HG03039 (cell line): ENCODE measurements around the gene KPNB1.

Experiments used
- ATAC-seq: cut with Tn5 transposase; IDR thresholded peaks from one replicate; pipeline ENCODE4 v1.9.1; 2021; ENCODE audit warnings: mild to moderate bottlenecking, moderate library complexity; ENCODE audit not compliant: unreplicated experiment

The KPNB1 gene

GRCh38 chr17:47636273-47637030, 13.3 kb upstream of the KPNB1 start:
- no peak for ATAC-seq

GRCh38 chr17:47638903-47639302, 10.8 kb upstream of the KPNB1 start:
- ATAC-seq: no peak

- ATAC-seq: no peak
Measured at GRCh38 chr17:47640076-47640475, 9.6 kb upstream of the KPNB1 start.

- no peak for ATAC-seq
Measured at GRCh38 chr17:47641202-47641601, 8.5 kb upstream of the KPNB1 start.

- no peak for ATAC-seq
Measured at GRCh38 chr17:47643116-47643515, 6.6 kb upstream of the KPNB1 start.

- ATAC-seq: no peak
Measured at GRCh38 chr17:47644324-47644723, 5.4 kb upstream of the KPNB1 start.

GRCh38 chr17:47649972-47650524, 329 bp downstream of the KPNB1 start:
- ATAC-seq: no peak

DNA sequence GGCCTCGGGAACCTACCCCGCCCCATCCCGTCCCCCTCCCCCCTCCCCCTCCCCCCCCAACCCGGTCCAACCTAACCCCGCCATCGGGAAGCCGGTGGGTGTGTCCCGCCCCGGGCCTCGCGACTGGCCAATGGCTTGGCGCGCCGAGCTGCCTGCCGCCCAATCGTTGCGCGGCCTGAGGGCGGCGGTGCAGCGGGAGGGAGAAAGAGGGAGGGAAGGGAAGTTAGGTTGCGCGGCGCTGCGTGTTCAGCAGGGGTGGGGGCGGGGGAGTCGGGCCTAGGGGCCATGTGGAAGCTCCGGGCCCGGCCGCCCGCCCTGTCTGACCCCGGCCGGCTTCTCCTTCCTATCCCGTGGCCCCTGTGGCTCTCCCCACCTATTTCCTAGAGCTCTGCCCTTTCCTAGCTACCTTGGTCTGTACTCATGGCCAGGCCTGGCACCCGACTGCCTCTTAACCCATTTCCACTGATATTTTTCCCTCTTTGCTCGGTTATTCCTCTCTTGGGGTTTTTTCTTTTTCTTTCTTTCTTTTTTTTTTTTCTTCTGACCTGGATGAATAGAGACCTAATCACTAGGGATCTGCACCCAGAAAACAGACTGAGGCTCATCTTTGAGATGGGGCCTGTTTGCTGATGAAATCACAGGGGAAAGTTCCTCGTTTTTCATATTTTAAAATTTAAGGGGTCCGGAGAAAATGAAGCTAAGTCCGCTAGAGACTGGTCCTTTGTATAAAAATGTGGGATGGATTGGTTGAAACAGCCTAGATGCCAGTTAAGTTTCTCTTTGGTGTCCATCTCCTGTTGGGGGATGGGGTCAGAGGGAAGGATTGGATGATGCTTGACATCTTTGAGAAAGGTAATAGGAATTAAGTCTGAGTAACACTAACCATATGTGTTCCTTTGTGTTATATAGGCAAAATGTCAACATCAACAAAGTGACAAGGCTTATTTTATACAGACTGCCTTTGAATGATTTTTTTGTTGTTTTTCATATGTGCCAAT, 1.1 kb downstream of the KPNB1 start:
- peak; percentile 51 for ATAC-seq

GRCh38 chr17:47651704-47652103, 2.0 kb downstream of the KPNB1 start:
- ATAC-seq: no peak

GRCh38 chr17:47652570-47652969, 2.9 kb downstream of the KPNB1 start:
- no peak for ATAC-seq

- ATAC-seq: no peak
Measured at GRCh38 chr17:47653442-47653841, 3.7 kb downstream of the KPNB1 start.

GRCh38 chr17:47654991-47655390, 5.3 kb downstream of the KPNB1 start:
- no peak for ATAC-seq

GRCh38 chr17:47660064-47660492, 10.4 kb downstream of the KPNB1 start:
- no peak for ATAC-seq

DNA sequence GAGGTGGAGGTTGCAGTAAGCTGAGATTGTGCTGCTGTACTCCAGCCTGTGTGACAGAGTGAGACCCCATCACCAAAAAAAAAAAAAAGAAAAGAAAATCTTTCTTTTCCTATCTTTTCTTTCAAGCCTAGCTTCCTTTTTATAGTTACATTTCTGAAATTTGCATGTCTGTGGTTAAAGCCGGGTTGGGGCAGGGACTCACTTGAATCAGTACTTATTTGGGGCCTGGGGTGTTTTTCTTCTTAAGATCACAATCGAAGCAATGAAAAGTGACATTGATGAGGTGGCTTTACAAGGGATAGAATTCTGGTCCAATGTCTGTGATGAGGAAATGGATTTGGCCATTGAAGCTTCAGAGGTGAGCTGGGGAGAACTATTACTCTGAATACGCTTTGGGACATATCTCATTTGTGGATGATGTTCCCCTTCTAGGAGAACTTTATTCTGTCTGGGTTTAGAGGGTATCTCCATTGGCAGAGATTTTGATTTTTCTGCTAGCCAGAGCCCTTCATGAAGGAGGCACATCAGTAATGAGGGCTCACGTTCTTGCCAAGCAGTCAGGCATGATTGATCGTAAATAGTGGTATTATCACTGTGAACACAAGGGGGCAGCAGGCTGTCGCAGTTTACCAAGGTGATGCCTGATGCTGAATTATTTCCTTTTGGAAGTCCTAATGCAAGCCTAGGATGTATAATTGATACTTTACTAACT, 14.3 kb downstream of the KPNB1 start:
- ATAC-seq: no peak

GRCh38 chr17:47664624-47664941, 14.9 kb downstream of the KPNB1 start:
- no peak for ATAC-seq

DNA sequence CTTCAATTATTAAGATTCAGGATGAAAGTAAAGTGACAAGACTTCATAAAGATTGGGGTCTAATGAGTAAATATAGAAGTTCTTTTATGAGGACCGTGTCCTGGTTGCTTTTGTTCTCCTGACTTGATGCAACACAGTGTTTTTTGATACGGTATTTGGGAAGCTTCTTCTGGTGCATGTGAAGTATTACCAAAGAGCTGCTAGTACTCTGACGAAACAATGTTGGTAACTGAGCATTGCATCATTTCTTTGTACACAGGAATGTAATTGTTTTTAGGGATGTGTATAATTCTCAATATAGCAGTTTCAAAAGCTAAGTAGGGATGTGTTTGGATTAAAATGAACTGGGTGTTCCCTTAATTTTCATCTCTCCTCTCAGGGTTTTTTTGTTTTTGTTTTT, 15.9 kb downstream of the KPNB1 start:
- ATAC-seq: no peak

- ATAC-seq: no peak
Measured at GRCh38 chr17:47669081-47669480, 19.4 kb downstream of the KPNB1 start.

GRCh38 chr17:47670064-47670463, 20.3 kb downstream of the KPNB1 start:
- no peak for ATAC-seq

GRCh38 chr17:47674499-47674898, 24.8 kb downstream of the KPNB1 start:
- no peak for ATAC-seq

- ATAC-seq: no peak
Measured at GRCh38 chr17:47675380-47676198, 25.9 kb downstream of the KPNB1 start.
